SIG-M5 treated with dmso at 0.1 percent for 504 hours (cell line): ENCODE results near the gene DNAAF5.
"Not testable (repeated sequence)": the region's sequence is repeated elsewhere in the genome, so short reads cannot be mapped to it uniquely, and the experiment has no call there.

Experiments used
- DNase-seq: peaks from one replicate; lab custom pipeline; 2025; ENCODE audit not compliant: unreplicated experiment; lab: John Stamatoyannopoulos, UW

DNAAF5 gene

DNA sequence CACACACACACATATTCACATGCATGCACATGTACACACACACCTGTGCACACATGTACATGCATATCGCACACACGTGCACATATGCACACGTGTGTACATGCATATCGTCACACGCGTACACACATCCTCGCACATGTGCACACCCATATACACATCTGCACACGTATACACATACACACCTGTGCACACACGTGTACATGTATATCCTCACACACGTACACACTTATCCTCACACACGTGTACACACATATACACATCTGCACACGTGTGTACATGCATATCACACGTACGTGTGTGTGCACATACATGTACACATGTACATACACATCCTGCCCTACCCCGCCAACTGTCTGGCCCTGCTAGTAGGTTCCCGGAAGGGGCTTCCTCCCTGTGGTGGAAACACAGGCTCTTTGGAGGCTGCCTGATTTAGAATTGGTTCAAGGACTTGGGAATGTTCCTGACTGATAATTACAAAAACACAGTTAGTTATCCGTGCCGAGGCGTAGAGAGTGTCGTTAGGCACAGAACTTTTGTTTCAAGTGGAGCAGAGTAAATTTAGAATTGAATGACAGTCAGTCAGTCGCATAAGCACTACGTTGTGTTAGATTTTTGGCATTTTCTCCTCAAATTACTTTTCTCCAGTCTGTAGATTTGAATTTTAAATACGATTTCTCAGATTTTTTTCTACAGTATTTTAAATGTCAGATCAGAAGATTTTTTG lies 19.1 kb downstream of the DNAAF5 start:
- no peak for DNase-seq

DNA sequence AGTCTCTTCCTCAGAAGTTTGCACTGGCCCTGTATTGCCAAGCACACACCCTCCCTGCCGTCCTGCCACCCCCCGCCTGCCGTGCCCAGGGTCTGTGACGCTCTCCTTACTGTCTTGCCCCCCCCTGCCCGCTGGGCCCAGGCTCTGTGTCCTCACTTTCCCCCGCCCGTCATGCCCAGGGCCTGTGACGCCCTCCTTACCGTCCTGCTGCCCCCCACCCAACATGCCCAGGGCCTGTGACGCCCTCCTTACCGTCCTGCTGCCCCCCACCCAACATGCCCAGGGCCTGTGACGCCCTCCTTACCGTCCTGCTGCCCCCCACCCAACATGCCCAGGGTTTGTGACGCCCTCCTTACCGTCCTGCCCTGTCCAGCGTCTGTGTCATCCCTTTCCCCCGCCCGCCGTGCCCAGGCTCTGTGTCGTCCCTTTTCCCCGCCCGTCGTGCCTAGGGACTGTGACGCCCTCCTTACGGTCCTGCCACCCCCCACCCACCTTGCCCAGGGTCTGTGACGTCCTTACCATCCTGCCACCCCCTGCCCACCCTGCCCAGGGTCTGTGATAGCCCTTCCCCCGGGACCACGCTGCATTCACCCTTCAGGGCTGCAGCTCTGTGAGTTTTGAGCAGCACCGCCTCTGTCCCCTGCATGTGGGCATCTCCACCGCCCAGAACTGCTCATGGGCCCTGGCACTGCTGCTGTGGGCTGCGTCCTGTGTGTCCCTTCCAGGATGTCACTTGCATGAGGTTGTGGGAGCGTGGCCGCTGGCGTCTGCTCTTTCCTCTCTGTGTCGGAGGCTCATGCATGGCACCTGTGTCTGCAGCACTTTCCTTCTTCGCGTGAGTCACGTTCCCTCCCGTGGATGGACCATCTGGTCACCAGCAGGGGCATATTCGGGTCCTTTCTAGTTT lies 19.9 kb downstream of the DNAAF5 start:
- no peak for DNase-seq

DNA sequence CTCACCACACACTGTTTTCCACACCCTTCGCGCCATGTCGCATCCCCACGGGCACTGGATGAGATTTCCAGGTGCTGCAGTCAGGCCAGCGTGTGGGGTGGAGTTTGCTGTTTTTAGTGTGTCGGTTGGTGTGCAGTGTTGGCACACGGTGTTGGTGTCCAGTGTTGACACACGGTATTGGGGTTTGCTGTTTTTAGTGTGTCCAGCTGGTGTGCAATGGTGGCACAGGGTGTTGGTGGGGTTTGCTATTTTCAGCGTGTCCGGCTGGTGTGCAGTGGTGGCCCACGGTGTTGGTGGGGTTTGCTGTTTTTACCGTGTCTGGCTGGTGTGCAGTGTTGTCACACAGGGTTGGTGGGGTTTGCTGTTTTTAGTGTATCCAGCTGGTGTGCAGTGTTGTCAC lies 20.7 kb downstream of the DNAAF5 start:
- DNase-seq: no peak

DNA sequence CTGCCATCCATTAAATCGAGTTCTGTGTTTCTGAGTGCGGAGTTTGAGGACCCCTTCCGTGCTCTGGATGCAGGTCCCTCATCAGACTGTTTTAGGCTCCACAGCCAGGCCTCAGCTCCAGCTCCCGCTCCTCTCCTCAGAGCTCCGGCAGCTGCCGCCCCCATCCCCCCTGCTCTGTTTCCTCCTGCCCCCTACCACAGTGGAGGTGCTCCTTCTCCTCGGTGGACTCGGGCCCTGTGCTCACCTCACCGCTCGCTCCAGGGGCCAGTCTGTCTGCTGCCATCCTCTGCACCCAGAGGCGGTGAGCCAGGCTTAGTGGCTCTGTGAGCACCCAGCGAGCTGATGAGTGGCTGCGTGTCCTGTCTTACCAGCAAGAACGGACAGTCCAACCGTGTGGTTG lies 21.9 kb downstream of the DNAAF5 start:
- DNase-seq: no peak

DNA sequence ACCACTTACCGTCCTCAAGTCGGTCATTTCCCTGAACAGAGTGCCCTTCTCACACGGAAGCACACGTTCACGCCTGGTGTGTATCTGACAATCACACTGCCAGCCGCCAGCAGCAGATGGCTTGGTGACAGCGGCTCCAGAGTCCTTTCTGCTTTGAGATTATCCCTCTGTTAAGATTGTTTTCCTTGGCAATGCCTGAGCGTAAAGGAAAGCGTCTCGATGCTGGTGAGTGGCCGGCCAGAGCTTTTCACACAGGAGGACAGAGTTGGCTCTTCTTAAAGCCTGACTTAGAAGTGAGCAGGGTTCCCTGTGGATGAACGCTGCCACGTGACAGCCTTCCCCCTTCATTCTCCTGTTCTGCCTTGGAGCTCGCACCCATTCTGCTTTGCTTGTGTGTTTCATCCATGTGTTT lies 22.6 kb downstream of the DNAAF5 start:
- DNase-seq: no peak

DNA sequence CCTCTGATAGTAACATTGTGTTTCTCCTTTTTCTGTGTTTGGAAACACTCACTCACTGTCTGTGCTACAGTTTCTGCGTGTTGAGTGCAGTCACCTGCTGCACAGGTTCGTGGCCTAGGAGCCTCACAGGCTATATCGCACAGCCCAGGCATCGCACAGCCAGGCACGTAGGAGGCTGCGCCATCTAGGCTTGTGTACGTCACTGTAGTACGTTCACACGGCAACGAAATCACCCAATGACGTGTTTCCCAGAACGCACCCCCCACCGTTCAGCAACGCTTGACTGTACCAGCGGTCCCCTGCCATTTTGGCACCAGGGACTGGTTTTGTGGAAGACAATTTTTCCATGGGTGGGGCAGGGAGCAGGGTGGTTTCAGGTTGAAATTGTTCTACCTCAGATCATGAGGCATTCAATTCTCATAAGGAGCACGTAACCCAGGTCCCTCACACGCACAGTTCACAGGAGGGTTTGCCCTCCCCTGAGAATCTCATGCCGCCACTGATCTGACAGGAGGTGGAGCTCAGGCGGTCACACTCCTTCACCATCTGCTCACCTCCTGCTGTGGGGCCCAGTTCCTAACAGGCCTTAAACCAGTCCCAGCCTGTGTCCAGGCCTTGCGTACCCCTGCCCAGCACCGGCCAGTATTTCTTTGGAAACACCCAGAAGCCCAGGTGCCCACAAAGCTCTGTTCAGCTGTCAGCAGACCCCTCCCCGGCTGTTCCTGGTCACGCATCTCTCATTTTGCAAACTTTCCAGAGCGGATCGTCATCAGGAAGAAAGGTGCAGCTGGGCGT lies 23.8 kb downstream of the DNAAF5 start:
- no peak for DNase-seq

DNA sequence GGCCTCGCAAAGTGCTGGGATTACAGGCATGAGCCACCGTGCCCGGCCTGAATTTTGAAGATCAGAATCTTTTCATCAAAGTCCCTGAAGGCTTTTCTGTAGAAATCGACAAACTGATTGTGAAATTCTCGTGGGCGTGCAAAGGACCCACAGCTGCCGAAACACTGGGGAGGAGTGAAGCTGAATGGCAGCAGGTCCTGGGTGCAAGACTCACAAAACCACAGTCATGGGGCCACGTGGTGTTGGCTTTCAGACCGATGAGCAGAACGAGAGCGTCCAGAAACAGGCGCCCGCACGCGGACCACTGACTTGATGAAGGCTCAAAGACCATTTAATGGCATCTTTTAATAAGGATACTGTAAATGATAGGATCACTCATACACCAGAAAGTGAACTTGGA lies 25.3 kb downstream of the DNAAF5 start:
- no peak for DNase-seq

DNA sequence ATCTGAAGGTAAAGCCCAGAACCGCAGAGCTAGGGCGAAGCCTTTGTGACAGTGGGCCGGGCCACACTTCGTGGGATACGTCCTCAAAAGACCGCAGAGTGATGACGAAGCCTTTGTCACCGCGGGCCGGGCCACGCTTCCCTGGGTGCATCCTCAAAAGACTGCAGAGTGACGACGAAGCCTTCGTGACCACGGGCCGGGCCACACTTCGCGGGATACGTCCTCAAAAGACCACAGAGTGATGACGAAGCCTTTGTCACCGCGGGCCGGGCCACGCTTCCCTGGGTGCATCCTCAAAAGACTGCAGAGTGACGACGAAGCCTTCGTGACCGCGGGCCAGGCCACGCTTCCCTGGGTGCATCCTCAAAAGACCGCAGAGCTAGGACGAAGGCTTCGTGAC lies 25.8 kb downstream of the DNAAF5 start:
- DNase-seq: not testable (repeated sequence)

DNA sequence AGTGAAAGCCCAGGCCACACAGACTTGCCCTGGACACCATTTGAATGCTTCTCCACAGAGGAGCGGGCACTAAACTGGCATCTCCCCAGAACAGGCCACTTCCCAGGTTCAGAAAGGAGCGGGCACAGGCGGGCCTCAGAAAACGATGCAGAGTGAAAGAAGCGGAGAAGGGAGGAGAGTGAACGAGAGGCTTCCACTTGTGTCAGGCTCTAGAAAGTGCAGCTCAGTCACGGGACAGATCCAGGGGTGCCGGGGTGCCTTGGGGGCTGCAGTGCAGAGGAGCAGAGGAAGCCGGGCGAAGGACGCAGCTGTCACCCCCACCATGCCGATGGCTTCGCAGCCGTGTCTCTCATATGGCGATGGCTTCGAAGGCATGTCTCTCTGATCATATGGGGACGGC lies 26.7 kb downstream of the DNAAF5 start:
- DNase-seq: no peak

DNA sequence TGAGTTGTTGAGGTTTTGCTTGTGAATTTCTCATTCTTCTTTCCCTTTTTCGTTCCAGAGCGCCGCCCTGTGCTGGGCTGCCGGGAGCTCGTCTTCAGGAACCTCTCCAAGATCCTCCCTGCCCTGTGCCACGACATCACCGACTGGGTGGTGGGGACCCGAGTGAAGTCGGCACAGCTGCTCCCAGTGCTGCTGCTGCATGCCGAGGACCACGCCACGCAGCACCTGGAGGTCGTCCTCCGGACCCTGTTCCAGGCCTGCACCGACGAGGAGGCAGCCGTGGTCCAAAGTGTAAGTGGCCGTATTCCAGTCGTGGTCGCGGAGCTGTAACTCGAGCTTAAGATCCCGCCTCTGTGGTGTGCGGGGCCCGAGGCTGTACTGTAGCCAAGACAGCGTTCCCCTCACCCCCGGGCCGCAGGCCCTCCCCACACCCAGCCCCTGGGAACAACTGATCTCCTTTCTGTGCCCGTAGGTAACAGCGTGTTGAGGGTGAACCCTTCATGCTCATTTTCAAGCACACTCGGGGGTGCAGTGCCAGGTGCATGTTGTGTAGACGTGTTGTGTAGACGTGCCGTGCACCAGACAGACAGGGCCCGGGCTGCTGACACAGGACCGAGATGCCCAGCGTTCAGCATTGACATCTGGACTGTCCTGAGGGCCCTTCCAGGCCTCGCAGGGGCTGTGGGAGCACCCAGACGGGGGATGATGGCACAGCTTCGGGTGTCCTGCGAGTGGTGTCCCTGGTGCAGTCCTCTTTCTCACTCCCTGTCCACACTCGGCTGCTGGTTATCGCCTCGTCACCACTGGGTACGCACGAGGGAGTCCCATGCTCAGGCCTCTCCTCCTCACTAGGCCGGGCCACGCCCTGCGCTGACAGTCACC lies 28.3 kb downstream of the DNAAF5 start:
- DNase-seq: no peak

DNA sequence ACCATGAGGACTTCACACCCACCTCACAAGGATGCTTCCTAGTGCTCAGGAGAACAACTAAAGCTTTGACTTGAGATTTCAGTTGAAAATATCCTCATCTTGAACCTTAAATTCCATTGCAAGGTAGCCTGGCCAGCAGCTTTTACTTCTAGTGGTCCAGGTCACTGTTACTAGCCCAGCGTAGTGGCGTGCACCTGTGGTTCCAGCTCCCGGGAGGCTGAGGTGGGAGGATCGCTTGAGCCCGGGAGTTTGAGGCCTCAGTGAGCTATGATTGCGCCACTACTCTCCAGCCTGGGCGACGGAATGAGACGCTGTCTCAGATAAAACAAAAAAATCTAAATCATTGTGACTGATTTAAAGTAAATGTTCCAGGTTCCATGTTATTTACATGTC lies 28.9 kb downstream of the DNAAF5 start:
- DNase-seq: no peak

DNA sequence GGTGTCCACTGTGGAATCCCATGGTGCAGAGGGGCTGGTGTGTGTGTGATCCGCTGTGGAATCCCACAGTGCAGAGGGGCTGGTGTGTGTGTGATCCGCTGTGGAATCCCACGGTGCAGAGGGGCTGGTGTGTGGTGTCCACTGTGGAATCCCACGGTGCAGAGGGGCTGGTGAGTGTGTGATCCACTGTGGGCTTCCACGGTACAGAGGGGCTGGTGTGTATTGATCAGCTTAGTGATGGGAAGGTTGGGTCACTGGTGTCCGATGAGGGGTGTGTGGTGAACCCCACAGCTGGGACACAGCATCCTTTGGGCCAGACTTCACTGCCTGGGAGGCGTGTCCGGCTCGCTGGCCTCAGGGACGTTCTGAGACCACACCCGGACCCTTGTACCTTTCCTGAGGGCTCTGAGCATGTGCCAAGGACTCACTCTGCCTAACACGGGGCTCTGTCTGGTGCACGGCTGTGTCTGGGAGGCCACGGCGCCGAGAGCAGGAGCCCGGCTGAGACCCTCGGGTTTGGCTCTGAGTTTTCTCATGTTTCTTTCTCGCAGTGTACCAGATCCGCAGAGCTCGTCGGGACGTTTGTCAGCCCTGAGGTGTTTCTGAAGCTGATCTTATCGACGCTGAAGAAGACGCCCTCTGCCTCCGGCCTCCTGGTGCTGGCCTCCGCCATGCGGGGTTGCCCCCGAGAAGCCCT lies 29.9 kb downstream of the DNAAF5 start:
- DNase-seq: no peak

DNA sequence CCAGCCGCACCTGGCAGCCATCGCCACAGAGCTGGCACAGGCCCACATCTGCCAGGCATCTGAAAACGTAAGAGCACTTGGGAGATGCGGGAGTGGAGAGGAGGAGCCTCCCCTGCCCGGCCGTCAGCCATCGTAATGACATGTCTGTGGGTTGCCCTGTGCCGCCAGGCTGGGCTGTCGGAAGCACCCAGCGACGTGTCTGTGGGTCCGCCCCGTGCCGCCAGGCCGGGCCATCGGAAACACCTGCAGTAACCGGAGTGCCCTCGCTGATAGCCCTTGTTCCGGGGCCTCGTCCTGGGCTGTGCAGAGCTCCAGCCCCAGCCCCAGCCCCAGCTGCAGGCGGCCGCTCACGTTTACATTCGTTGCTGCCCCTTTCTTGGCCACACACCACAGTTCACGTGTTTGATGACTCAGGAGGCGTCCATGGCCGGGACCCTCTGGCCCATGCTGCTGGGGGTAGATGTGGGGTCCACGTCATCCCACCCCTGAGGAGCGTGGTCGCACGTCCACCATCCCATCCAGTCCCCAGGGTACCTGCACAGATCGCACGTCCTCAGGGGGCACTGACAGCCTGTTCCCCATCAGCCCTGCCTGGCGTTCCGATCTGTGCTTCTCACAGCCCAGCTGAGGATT lies 30.5 kb downstream of the DNAAF5 start:
- DNase-seq: no peak

DNA sequence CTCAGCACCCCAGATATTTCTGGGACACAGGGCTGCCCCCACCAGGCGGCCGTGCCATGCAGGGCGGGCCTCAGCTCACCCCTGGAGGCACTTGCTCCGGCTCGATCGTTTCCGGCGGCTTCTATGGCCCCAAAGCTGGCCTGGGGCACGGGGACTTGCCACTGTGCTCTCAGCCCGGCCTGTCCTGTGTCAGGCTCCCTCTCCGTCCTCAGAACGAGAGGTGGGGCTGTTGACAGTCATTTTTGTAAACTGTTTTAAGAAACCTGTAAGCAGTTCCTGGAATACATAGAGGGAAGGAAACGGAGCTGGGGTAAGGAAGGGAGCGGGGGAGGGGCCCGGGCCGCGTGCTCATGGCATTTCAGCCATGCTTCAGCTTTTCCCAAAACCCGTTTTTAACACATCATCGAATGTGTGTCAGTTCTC lies 31.3 kb downstream of the DNAAF5 start:
- DNase-seq: no peak

DNA sequence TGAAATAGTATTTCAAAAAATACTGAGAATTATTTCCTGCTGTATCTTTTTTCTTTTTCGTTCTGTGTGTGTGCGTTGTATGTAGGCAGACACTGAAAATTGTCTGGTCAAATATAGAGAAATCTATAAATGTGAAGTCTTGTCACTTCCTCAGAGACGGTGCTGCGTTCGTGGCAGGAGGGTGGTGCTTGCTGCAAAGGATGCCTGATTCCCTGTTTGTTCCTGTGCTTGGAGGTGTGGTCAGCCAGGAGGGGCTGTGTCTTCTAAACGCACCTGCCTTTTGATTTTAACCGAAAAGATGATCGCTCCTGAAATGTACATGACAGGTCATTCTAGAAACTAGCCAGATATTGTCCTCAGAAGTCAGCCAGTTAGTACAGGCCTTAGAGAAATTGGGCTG lies 33.1 kb downstream of the DNAAF5 start:
- no peak for DNase-seq

DNA sequence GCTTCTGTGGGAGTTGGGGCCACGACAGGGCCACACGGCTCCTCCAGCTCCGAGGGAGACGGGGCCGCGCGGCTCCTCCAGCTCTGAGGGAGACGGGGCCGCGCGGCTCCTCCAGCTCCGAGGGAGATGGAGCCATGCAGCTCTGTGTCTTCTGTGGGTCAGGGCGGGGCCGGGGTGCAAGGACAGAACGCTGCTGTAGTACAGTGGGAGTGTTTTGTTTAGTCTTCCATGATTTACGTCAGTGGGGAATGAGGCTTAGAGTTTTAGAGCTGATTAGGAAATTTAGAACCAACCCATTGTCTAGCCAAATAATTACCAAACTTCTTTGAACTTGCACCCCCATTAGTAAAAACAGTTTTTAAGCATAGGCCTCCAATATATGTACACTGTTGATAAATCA lies 33.5 kb downstream of the DNAAF5 start:
- no peak for DNase-seq

DNA sequence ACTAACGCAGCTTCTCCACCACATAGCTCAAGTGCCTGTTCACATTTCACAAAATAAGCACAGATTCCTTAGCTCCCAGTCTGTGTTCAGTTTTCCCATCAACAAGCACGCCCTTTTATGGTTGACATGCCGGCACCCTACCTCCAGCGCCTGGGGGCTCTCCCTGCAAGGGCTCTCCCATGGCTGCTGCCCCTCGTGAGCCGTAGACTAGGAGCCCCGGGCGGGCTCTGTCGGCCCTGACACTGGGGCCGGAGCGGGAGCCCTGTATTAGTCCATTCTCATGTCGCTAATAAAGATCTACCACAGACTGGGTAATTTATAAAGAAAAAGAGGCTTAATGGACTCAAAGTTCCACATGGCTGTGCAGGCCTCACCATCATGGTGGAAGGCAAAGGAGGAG lies 34.6 kb downstream of the DNAAF5 start:
- DNase-seq: no peak

DNA sequence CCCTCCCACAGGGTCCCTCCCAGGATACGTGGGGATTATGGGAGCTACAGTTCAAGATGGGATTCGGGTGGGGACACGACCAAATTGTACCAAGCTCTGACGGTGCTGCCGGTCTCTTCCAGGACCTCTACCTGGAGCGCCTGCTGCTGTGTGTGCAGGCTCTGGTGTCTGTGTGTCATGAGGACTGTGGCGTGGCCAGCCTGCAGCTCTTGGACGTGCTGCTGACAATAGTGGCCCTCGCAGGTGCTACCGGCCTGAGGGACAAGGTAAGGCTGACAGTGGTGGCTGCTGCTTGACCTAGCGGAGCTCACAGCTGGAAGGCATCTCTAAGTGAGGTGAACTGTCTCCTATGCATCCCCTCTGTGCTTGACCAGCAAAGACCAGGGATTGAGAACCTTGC lies 35.1 kb downstream of the DNAAF5 start:
- DNase-seq: no peak

DNA sequence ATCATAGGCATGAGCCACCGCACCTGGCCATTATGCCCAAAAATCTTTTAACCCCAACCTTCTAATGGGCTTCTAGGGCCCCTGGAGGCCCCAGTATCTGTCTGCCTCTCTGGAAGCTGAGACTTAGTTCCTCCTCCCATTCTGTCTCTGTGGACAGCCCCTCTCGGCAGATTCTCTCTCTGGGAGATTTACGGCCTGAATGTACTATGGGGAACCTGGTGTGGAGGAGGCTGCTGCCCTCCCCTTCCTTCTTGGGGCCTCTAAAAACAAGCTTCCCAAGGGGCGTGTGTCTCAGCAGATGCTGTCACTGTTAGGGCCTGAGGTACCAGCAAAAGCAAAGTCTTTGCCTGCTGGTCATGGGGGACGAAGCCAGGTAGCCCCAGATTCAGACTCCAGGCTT lies 36.4 kb downstream of the DNAAF5 start:
- DNase-seq: no peak

DNA sequence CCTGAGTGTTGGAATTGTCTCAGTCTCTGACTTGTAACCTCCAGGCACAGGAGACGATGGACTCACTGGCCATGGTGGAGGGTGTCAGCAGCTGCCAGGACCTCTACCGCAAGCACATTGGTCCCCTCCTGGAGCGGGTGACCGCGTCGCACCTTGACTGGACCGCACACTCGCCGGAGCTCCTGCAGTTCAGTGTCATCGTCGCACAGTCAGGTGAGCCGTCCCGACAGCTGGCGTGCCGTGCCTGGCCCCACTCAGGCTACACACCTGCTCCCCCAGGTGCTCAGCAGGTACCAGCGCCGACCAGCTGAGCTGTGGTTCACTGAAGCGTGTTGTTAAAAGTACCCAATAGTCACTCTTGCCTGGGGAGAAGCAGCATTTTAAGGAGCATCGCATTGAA lies 37.3 kb downstream of the DNAAF5 start:
- DNase-seq: no peak
